Measurements from ENCODE around the gene BTBD9. TPM values are rescaled to one million over a fixed set of nuclear protein-coding genes. Genes with fewer than 3 reads are reported as not detected.

Gene BTBD9
- polyA plus RNA-seq, 2 of the 4 experiments (the other 2 are of a cell fraction): 2.3 to 4.6 TPM

DNA sequence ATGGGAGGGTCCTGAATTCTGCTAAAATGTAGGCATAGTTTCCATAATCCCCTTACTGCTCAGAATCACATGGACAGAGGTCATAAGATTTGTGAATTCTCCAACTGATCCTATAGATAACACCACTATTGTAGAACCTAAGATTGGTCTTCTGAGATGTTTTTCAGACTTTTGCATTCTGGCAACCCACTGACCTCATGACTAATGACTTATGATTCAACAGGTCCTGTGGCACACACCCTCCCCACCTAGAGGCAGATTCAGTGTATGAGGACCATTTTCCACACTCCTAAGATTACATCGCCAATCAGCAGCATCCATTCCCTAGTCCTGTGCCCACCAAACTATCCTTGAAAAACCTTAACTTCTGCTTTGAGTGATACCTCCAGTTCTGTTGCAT lies 207.2 kb downstream of the BTBD9 start:
- H3K9me3 ChIP-seq: no peaks in the 10 kb centered on the region
- WGBS (ENCODE audit: missing lambda C conversion rate): 100% methylated on average over 1 of the region's 1 CpG
- no peak for ATAC-seq
- DNase-seq (ENCODE audit: low read depth in 1 of 2, low spot score in 1 of 2): no peak
- H3K4me3 ChIP-seq: no peak overlapping the region
- TF ChIP-seq ZSCAN20 (CRISPR knock-in tag; IDR thresholded peaks at IDR 0.05) (no peak), HDAC2 (IDR thresholded peaks at IDR 0.05) (no peak), MYC (IDR thresholded peaks at IDR 0.05; ENCODE audit: borderline replicate concordance, low read length) (no peak), HOXB5 (CRISPR knock-in tag; IDR thresholded peaks at IDR 0.05) (no peak), HOXB13 (CRISPR knock-in tag; IDR thresholded peaks at IDR 0.05; ENCODE audit: low read depth) (no peak), ZNF302 (CRISPR knock-in tag; IDR thresholded peaks at IDR 0.05) (no peak), CHD2 (IDR thresholded peaks at IDR 0.05; ENCODE audit: low read length, partially characterized antibody) (no peak), FOXS1 (CRISPR knock-in tag; IDR thresholded peaks at IDR 0.05) (no peak)
- TF ChIP-seq, protein P1, sequence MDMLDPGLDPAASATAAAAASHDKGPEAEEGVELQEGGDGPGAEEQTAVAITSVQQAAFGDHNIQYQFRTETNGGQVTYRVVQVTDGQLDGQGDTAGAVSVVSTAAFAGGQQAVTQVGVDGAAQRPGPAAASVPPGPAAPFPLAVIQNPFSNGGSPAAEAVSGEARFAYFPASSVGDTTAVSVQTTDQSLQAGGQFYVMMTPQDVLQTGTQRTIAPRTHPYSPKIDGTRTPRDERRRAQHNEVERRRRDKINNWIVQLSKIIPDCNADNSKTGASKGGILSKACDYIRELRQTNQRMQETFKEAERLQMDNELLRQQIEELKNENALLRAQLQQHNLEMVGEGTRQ (IDR thresholded peaks at IDR 0.05): no peak
- TF ChIP-seq, protein P2, sequence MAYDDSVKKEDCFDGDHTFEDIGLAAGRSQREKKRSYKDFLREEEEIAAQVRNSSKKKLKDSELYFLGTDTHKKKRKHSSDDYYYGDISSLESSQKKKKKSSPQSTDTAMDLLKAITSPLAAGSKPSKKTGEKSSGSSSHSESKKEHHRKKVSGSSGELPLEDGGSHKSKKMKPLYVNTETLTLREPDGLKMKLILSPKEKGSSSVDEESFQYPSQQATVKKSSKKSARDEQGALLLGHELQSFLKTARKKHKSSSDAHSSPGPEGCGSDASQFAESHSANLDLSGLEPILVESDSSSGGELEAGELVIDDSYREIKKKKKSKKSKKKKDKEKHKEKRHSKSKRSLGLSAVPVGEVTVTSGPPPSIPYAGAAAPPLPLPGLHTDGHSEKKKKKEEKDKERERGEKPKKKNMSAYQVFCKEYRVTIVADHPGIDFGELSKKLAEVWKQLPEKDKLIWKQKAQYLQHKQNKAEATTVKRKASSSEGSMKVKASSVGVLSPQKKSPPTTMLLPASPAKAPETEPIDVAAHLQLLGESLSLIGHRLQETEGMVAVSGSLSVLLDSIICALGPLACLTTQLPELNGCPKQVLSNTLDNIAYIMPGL (CRISPR knock-in tag; IDR thresholded peaks at IDR 0.05; ENCODE audit: borderline replicate concordance): no peak
- no peak for FAIRE-seq
- no peak overlapping the region for H3K4me2 ChIP-seq
- H3K4me1 ChIP-seq: peaks cover 7% of the 10 kb centered on the region; the same call in 1 of the 3 replicates
- CTCF ChIA-PET: no interaction called here
- no peak overlapping the region for H3K27ac ChIP-seq
- POLR2A ChIA-PET: no interaction called here

DNA sequence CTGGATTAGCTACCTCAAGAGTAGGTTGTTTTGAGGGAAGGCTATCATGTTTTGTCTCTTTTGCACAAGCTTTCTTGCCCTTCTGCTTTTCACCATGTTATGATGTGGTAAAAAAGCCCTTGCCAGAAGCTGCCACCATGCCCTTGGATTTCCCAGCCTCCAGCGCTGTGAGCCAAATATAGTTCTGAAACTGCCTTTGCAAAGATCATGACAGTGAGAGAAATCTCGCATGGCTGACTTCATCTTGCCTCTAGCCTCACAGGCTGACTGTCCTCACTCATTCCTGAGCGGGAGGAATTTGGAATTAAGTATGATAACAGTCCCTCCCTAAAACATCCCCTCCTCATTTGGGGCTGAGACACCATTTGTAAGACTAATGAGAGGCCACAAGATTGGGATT lies 207.7 kb downstream of the BTBD9 start:
- 94% methylated on average over 3 of the region's 3 CpGs for WGBS (ENCODE audit: missing lambda C conversion rate)
- ChIA-PET CTCF (no interaction called here), POLR2A (no interaction called here)
- DNase-seq (ENCODE audit: low read depth in 1 of 2, low spot score in 1 of 2) (no peak), FAIRE-seq (no peak), ATAC-seq (no peak)
- TF ChIP-seq BHLHE40 (IDR thresholded peaks at IDR 0.05; ENCODE audit: low read depth, low read length) (no peak), EHF (CRISPR knock-in tag; IDR thresholded peaks at IDR 0.05) (no peak), FOSB (CRISPR knock-in tag; IDR thresholded peaks at IDR 0.05) (no peak), EHMT2 (IDR thresholded peaks at IDR 0.05; ENCODE audit: low read depth) (no peak), RNF2 (IDR thresholded peaks at IDR 0.05; ENCODE audit: borderline replicate concordance, low read depth) (no peak)
- TF ChIP-seq, protein P3, sequence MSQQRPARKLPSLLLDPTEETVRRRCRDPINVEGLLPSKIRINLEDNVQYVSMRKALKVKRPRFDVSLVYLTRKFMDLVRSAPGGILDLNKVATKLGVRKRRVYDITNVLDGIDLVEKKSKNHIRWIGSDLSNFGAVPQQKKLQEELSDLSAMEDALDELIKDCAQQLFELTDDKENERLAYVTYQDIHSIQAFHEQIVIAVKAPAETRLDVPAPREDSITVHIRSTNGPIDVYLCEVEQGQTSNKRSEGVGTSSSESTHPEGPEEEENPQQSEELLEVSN (IDR thresholded peaks at IDR 0.05; ENCODE audit: borderline replicate concordance, low read depth): no peak
- Histone ChIP-seq H3K9me3 (no peaks in the 10 kb centered on the region), H3K27ac (no peak overlapping the region), H3K4me1 (peaks cover 7% of the 10 kb centered on the region; the same call in 1 of the 3 replicates), H3K4me3 (no peak overlapping the region), H3K4me2 (no peak overlapping the region)

DNA sequence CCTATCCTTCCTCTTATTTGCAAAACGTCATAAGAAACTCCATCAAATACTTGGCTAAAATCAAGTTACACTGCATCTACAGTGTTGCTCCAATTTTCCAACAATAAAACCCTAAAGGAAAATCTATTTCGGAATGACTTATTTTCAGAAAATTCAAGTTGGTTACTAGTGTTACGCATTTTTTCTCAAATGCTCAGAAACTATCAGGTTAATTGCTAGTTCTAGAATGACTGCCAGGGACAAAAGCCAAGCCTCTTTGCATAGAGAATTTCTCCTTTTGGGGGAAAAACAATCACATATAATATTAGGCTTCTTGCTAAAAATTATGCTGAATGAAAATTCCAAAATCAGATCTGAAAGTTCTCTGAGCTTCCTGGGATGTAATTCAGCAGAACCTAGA lies 210.2 kb downstream of the BTBD9 start:
- WGBS (ENCODE audit: missing lambda C conversion rate): 92% methylated on average over 3 of the region's 3 CpGs
- FAIRE-seq: no peak
- POLR2A ChIA-PET: no interaction called here

More for the DNA sequence above, 210.2 kb downstream of the BTBD9 start:
- Histone ChIP-seq H3K27ac (no peak overlapping the region), H3K4me2 (no peak overlapping the region), H3K4me3 (no peak overlapping the region), H3K4me1 (no peaks in the 10 kb centered on the region), H3K9me3 (no peaks in the 10 kb centered on the region)
- TF ChIP-seq NFE2L2 (conservative IDR thresholded peaks at IDR 0.05; ENCODE audit: low read length): no peak
- no peak for TF ChIP-seq CBX8 (IDR thresholded peaks at IDR 0.05)
- TF ChIP-seq RFX5 (IDR thresholded peaks at IDR 0.05): no peak
- TF ChIP-seq, protein P4, sequence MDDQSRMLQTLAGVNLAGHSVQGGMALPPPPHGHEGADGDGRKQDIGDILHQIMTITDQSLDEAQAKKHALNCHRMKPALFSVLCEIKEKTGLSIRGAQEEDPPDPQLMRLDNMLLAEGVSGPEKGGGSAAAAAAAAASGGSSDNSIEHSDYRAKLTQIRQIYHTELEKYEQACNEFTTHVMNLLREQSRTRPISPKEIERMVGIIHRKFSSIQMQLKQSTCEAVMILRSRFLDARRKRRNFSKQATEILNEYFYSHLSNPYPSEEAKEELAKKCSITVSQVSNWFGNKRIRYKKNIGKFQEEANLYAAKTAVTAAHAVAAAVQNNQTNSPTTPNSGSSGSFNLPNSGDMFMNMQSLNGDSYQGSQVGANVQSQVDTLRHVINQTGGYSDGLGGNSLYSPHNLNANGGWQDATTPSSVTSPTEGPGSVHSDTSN (IDR thresholded peaks at IDR 0.05): no peak
- DNase-seq (ENCODE audit: low read depth in 1 of 2, low spot score in 1 of 2): no peak
- CTCF ChIA-PET: interaction anchor here (1.4 kb wide), 1 partner anchor 10 kb away, joined by 3 read pairs; no protein-coding TSS in a partner anchor
- no peak for ATAC-seq

All from A549 (cell line).